Activated naive CD4-positive, alpha-beta T cell treated with anti-CD3 and anti-CD28 coated beads, Interleukin-2, amount 50 U/mL, for 72 hours (primary cell): Measurements from ENCODE around the gene ASCC3. TPM values are rescaled to one million over a fixed set of nuclear protein-coding genes. Genes with fewer than 3 reads are reported as not detected.

Experiments
- ATAC-seq, 2 donors: fragments of 150-1000 bp; cut with Tn5 transposase; 2 replicates each; pipeline ENCODE4 v1.10.0; 2021; ENCODE audit warnings: mild to moderate bottlenecking in 2 of 2, moderate library complexity in 2 of 2
- DNase-seq, 2 donors: peaks; one replicate each; pipeline ENCODE4 v3.0.0; 2021 to 2022; ENCODE audit warnings: low spot score in 2 of 2
- H3K27ac Mint-ChIP-seq, 2 donors: one replicate each; pipeline ENCODE4 v1.8.0; 2022; ENCODE audit warnings: mild to moderate bottlenecking in 2 of 2, mixed read lengths in 2 of 2
- H3K36me3 Mint-ChIP-seq, 2 donors: one replicate each; pipeline ENCODE4 v1.8.0; 2022; ENCODE audit warnings: mixed read lengths in 2 of 2
- H3K9me3 Mint-ChIP-seq, 2 donors: one replicate each; pipeline ENCODE4 v1.8.0; 2022; ENCODE audit warnings: mixed read lengths in 2 of 2
- total RNA-seq, 2 donors: library from RNA; stranded (reverse); gene quantifications; one replicate each; pipeline ENCODE4 v1.2.3, GENCODE V29; 2022

ASCC3 gene
- total RNA-seq, 2 donors from 2014 or later, result 53.4 to 55.4 TPM

DNA sequence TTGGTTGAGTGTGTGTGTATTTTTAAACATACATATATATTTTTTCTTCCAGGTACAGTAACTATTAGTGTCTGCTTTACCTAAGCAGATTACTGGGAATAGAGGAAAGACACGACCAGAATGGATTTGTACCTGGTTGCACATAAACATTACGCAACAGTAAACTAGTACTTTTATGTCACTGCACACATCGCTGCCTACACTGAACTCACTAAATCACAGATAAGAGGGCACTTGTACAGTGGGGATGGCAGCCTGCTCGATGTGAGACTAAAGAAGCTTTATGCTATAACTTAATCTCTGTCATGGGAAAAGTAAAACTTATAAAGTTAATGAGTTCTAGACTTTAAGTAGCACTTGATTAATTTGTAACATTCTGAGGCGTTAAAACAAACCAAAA lies 326.9 kb downstream of the ASCC3 start:
- no peak for DNase-seq
- H3K9me3 Mint-ChIP-seq, result no peaks in the 10 kb centered on the region
- no peak for ATAC-seq
- H3K27ac Mint-ChIP-seq, result no peak overlapping the region
- peaks cover 0 to 4% of the 10 kb centered on the region in 2 donors for H3K36me3 Mint-ChIP-seq

DNA sequence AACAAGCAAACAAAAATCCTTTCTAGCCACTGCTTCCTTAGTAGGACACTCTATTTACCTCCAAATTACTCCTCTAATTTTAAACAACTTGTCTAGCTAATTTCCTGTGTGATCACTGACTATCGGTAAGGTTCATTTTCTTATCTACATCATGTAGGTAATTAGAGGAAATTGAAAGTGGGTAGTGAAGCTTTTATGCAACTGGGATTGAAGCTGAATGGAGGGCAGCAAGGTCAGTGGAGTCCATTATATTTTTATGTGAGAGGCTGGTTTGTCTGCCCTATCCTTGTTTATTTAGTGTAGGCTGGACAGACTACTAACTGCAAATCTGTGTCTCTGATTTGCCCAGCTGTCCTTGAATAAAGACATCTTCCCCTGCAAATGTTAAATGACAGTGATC lies 327.9 kb downstream of the ASCC3 start:
- Mint-ChIP-seq H3K27ac (no peak overlapping the region), H3K36me3 (peaks cover 0 to 4% of the 10 kb centered on the region in 2 donors), H3K9me3 (no peaks in the 10 kb centered on the region)
- ATAC-seq (no peak), DNase-seq (no peak)

DNA sequence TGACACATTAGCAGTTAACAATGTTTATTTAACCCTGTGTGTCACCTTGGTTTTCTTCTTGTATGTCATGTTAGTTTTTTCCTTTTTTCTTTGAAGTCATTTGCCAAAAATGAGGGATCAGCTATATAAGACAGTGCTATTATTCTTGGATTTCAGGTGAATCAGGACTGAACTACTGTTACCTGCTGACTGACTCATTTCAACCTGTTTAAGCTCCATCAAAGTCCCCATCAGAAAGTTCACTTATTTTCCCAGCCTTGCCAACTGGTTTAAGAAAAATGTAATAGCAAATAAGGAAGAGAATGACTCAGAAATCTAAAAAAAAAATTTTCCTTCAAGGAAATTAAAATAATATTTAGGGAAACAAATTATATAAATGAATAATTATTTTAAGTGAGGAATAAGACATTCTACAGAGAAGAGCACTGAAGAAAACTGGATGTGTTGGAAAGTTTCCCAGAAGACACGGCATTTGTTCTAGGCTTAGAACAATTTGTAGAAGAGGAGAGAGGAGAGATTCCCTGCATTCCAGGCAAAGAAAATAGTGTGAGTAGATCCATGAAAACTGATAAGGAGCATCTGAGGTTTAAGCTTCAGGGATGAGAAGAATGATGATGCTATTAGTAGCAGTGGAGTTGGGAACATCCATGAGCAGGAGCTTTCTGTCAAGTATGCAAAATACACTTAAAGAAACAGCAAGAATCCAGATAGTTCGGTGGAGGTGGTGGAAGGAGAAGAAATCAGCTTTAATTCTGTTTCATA lies 331.5 kb downstream of the ASCC3 start:
- Mint-ChIP-seq H3K36me3 (peaks cover 0 to 8% of the 10 kb centered on the region in 2 donors), H3K27ac (no peak overlapping the region), H3K9me3 (no peaks in the 10 kb centered on the region)
- DNase-seq (no peak), ATAC-seq (no peak)

DNA sequence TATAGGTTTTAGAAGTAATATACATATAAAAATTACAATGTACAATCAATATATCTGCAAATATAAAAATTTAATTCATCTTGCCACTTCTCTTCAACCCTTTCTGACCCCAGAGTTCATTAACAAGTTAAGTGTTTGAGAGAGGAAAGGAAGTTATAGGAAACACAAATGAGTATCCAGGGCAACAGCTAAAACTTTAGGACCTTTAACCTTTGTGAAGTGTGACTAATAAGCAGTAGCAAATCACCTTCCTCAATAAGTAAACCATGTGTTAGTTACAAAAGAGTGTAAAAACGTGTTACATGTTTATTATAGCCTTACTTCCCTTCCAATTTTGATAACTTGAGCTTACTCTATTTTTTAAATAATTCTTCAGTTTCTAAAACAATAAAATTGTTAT lies 343.0 kb downstream of the ASCC3 start:
- DNase-seq (no peak), ATAC-seq (no peak)
- Mint-ChIP-seq H3K27ac (no peak overlapping the region), H3K9me3 (no peaks in the 10 kb centered on the region), H3K36me3 (peaks cover 24 to 36% of the 10 kb centered on the region in 2 donors)

DNA sequence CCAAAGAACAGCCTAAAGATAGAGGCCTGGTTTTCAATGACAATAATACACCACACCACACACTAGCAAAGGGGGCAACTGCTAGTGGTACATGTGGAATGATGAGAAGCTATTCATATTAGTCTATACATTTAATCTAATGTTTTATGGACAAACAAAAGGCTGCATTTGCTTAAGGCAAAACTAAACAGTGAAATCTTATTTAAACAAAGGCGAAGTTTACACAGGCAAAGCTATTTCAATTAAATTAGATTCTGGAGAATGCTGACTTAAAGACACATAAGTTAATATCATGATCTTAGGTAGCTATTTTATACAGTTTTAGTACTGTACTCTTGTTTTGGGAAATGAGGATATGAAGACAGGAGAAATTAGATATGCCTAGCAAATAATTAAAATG lies 362.5 kb downstream of the ASCC3 start:
- DNase-seq, result no peak
- H3K27ac Mint-ChIP-seq, result no peak overlapping the region
- H3K9me3 Mint-ChIP-seq, result no peaks in the 10 kb centered on the region
- no peak for ATAC-seq
- H3K36me3 Mint-ChIP-seq, result no peaks in the 10 kb centered on the region

DNA sequence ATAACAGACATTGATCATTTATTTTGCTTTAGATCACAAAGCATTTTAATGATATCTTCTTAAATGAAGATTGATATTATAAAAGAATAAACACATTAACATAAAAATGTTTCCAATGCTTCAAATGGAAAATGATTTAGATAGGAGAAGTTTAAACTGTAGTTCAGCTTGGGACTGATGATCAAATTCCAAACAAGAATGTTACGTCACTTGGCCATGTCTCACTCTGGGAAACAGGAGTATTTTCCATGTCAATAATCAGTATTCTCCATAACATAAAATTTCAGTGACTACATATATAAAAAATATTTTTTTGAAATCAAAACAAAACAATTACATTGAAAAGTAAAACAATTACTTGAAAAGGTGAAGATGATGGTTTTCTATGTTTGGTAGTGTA lies 363.5 kb downstream of the ASCC3 start:
- no peak overlapping the region for H3K27ac Mint-ChIP-seq
- H3K9me3 Mint-ChIP-seq, result no peaks in the 10 kb centered on the region
- no peak for ATAC-seq
- H3K36me3 Mint-ChIP-seq, result peaks cover 0 to 4% of the 10 kb centered on the region in 2 donors
- no peak for DNase-seq

DNA sequence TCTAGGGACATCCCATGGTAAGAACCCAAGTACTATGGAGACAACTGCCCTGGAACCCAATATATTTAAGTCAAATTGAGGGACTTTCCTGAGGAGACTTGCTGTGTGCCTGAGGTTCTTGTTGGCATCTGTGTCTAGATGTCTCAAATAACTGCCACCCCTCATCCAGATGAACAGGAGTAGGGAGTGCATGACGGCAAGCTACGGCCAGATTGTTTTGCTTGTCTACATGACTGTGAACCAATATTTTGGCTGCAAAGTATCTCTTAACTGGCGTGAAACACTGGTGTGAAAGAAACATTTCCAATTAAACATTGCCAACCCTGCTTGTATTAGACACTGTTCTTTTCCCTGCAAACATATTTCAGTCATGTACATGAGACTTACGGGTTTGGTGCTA lies 364.0 kb downstream of the ASCC3 start:
- no peak for DNase-seq
- Mint-ChIP-seq H3K9me3 (no peaks in the 10 kb centered on the region), H3K27ac (no peak overlapping the region), H3K36me3 (peaks cover under 1 to 9% of the 10 kb centered on the region in 2 donors)
- no peak for ATAC-seq

DNA sequence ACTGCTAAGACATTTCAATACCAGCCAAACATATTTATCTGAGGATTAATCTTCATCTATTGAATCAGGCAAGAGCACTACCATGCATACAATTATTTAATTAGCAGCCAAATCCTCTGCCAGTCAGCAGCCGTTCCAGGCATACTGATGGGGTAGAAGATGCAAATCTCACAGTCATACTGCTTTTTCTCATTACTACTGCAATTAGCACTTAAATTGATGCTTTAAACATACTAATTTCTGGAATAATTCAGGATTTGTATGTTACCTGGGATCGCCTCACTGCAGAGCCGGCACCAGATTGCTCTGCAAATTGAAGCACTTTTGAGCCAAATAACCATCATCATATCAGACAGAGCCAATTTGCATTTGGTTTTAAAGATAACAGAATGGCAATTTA lies 366.5 kb downstream of the ASCC3 start:
- Mint-ChIP-seq H3K27ac (no peak overlapping the region), H3K36me3 (peaks cover 8 to 20% of the 10 kb centered on the region in 2 donors), H3K9me3 (no peaks in the 10 kb centered on the region)
- ATAC-seq, result no peak
- DNase-seq, result no peak

DNA sequence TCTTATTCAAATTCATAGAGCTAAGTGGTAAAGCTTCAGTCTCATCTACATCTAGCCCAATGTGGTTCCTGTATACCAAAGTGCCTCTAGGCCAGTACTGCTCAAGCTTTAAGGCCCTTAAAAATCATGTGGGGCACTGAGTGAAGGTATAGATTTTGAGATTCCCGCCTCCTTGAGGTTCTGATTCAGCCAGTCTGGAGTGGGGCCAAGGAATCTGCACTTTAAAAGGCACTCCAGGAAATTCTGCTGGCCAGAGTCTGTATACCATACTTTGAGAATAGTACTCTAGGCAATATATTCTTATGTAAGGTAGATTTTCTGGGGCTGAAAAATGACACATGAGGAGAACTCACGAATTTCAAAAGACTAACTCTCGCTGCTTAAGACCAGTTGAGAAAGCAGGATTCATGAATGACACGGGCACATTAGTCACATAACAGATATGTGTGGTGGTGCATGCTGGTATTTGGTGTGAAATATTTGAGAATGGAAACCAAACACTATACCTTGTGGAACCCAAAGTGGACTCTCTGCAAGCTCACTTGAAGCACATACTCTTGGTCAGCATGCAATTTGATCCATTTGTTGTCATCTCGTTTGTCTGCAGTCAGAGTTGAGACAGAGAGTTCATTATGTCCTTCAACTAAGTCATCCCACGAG lies 368.8 kb downstream of the ASCC3 start:
- no peak for ATAC-seq
- DNase-seq, result no peak
- Mint-ChIP-seq H3K36me3 (peaks cover 8 to 20% of the 10 kb centered on the region in 2 donors), H3K9me3 (no peaks in the 10 kb centered on the region), H3K27ac (no peak overlapping the region)

DNA sequence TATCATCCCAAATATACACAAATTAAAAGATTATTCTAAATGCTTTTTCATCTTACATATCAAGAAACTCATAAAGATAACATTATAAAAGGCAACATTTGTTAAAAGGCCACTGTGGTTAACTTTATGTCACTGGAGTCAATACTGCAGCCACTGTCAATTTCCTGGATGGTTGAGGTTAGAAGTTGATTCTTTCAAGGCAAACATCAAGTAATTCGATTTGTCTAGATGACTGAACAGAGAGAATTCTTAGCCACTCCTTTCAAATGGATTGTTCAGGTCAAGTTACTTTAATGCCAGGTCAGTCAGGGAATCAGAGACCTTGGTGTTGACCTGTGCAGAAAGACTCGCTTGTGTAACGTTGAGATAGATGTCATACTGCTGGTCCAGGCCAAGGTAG lies 372.0 kb downstream of the ASCC3 start:
- no peak overlapping the region for H3K27ac Mint-ChIP-seq
- DNase-seq, result no peak
- H3K36me3 Mint-ChIP-seq, result peaks cover 8 to 20% of the 10 kb centered on the region in 2 donors
- no peak for ATAC-seq
- no peaks in the 10 kb centered on the region for H3K9me3 Mint-ChIP-seq

DNA sequence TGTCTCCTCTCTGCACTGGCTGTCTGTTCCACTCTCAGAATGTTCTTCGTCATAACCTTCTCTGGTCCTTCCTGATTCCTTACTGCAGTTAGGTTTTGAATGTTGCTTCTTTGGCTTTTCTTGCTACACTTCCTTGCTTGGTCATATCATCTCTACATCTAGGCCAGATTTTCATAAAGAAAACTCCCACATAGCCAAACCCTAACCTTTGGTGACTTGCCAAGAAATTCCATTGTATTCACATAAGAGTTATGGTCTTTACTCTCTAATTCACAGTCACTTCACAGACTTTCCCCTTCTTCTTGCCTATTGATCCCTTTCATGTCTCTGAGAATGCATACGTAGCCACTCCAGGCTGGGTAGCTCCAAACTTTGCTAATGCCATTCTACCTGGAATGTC lies 374.5 kb downstream of the ASCC3 start:
- Mint-ChIP-seq H3K36me3 (peaks cover 2 to 6% of the 10 kb centered on the region in 2 donors), H3K27ac (no peak overlapping the region)
- no peak for ATAC-seq

DNA sequence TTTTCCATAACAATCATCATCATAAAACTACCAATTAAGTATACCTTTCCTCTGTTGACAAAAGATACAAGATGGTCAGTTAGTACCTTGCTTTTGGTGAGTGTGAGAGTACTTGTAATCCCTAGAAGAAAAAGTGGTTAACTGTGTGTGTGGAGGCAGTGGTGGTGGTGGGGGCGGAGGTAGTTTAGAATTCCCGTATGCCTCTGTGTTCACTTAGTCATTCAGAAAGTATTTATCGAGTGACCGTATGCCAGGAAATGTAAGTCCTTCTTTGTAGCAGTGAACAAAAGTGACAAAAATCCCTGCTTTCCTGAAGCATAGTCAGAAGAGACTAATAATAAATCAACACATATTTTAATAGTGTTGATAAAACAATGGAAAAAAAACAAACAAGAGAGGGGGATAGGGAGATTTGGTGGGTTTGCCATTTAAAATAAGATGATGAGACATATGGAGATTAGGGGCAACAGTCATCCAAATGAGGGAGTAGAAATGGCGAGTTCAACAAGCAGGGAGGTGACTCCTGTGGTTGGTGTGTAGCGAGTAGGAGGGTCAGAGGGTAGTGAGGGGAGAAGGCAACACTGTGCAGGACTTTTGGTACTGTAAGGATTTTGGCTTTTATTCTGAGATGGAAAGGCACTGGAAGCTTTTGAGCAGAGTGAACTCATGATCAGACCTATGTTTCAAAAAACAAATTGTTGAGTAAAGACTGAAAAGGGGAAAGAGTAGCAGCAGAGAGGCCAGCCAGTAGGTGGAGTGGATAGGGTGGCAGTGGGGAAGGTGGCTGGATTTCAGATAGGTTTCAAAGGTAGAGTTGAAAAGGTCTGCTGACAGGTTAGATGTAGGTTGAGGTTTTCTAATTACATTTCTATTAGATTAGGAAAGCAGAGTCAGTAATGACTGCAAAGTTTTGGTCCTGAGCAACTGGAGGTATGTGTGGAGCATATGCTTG lies 376.1 kb downstream of the ASCC3 start:
- ATAC-seq, result peak in 1 of 2 donors; percentile 26
- no peaks in the 10 kb centered on the region for H3K9me3 Mint-ChIP-seq
- DNase-seq, result no peak
- peaks cover 0 to 4% of the 10 kb centered on the region in 2 donors for H3K36me3 Mint-ChIP-seq
- H3K27ac Mint-ChIP-seq, result no peak overlapping the region

More for the DNA sequence above, 374.5 kb downstream of the ASCC3 start:
- H3K9me3 Mint-ChIP-seq, result no peaks in the 10 kb centered on the region
- no peak for DNase-seq

DNA sequence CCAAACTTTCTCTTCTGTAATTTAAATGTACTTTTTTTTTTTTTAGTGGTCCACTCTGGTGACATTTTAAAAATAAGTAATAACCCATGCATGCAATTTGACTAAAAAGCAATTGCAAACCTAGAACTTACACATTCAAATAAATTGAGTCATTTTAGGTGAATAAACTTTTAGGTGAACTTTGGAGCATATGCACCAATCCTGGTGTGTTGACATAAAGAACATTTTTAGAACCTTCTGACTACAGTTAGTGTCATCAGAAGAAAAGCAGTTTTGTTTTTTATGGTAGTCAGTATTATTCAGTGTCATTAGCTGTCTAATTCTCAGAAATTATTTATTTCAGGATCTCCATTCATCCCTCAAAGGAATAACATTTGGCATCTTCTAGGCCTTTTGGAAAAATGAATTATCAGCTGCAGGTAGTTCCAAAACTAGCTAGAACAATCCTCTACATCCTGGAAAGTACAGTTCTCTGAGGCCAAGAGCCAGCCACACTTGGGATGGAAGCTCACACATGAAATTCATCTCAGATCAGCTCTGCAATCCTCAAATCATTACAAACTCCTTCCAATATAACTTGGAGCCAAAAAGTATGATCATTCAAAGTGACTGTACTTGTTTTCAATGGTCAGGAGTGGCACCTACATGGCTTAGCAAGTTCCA lies 378.0 kb downstream of the ASCC3 start:
- Mint-ChIP-seq H3K36me3 (peaks cover 0 to 16% of the 10 kb centered on the region in 2 donors), H3K27ac (no peak overlapping the region), H3K9me3 (peaks cover 0 to 8% of the 10 kb centered on the region in 2 donors)
- DNase-seq, result no peak
- ATAC-seq, result no peak

DNA sequence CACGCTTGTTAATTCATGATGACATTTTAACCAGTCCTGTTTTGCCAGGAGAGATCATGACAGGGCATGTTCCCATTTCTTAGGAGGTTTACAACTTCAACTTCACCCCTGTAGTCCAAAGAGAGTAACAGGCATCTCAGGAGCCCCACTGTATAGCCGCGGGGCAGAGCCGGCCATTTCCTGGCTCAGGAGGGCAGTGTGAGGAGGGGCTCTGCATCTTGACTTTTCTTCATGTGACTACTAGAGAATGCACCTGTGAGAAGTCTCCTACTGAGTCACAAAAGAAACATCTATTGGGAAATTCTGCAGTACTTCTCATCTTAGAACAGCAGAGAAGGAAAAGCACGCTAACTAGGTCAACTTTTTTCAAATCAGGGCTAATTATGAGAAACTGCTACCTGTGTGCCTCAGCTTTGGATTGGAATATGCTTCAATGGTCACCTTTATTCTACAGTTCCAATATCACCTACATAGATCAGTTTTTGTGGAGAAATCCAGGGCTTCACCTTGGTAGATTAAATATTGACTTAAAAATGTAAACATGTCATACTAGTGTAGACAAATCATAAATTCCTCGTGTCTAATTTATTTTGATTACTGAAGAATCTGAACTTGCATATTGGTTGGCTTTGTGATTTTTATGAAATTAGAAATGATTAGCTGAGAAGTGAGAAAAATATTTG lies 387.8 kb downstream of the ASCC3 start:
- peaks cover 0 to 4% of the 10 kb centered on the region in 2 donors for H3K9me3 Mint-ChIP-seq
- H3K36me3 Mint-ChIP-seq, result no peaks in the 10 kb centered on the region
- H3K27ac Mint-ChIP-seq, result no peak overlapping the region
- ATAC-seq (no peak), DNase-seq (no peak)

DNA sequence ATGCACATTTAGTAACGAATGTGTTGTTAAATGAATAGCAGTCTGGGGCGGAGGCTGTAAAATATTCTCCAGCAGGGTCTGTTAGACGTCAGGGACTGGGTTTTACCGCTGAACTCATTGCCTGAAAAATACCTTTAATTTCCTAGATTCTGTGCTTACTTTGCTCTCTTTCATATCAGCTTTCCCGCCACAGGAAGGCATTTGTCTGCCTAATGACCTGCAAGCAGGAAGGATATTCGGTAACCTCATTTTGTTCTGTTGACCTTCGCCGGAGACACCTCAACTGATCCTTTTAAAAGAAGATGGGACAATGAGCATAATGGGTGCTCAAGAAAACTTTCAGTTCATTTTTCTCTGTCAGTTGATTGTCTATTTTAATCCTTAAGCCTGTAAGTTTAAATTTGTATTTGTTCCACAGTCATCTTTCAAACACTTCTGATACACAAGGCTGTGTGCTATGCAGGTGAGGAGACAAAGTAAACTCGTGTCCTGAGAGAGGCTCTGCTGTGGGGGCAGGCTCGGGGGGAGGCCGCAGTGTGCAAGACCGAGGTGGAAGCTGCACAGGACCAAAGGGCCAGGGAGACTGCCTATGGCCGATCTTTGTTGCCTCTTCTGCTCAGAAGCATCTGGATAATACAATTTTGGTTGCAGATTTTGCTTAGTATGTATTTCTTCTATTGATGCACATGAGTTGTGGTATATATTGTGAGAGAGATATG lies 389.0 kb downstream of the ASCC3 start:
- no peak overlapping the region for H3K27ac Mint-ChIP-seq
- DNase-seq (no peak), ATAC-seq (no peak)
- H3K36me3 Mint-ChIP-seq, result no peaks in the 10 kb centered on the region
- peaks cover 0 to 4% of the 10 kb centered on the region in 2 donors for H3K9me3 Mint-ChIP-seq
